NCI-H345 treated with DMSO at 0.1 percent for 48 hours (cell line): ENCODE measurements around the gene RHOV.

Source experiments
- DNase-seq: peaks from one replicate; lab custom pipeline; 2025; ENCODE audit not compliant: unreplicated experiment; lab: John Stamatoyannopoulos, UW

RHOV gene

DNA sequence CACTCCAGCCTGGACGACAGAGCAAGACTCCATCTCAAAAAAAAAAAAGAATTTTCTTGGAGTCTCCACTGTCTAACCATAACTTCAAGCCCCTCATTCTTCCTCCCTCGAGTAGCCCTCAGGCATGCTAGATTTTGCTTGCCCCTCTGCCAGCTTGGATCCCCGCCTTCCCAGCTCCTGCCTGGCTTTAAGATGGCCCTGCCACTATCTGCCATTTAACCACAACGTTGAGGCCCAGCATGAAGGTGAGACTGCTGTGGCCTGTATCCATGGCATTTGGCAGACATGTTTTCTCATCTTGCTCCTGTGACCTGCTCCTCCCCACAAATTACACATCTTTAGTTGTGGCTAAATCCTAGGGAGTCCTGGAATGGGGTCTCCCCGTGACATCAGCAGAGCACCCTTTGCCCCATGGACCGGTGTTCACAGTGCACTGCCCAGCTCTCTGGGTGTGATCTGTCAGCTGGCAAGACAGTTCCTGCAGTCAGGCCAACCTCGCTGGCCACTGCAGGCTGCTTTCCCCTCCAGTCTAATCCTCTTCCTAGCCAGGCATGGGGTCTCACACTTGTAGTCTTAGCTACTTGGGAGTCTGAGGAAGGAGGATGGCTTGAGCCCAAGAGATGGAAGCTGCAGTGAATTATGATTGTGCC, 30.6 kb upstream of the RHOV start:
- DNase-seq: no peak

DNA sequence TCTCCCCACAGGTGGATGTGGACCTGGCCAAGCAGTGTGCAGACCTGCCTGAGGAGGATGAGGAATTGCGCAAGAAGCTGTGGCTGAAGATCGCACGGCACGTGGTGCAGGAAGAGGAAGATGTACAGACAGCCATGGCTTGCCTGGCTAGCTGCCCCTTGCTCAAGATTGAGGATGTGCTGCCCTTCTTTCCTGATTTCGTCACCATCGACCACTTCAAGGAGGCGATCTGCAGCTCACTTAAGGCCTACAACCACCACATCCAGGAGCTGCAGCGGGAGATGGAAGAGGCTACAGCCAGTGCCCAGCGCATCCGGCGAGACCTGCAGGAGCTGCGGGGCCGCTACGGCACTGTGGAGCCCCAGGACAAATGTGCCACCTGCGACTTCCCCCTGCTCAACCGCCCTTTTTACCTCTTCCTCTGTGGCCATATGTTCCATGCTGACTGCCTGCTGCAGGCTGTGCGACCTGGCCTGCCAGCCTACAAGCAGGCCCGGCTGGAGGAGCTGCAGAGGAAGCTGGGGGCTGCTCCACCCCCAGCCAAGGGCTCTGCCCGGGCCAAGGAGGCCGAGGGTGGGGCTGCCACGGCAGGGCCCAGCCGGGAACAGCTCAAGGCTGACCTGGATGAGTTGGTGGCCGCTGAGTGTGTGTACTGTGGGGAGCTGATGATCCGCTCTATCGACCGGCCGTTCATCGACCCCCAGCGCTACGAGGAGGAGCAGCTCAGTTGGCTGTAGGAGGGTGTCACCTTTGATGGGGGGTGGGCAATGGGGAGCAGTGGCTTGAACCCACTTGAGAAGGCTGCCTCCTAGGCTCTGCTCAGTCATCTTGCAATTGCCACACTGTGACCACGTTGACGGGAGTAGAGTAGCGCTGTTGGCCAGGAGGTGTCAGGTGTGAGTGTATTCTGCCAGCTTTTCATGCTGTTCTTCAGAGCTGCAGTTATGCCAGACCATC, 28.8 kb upstream of the RHOV start:
- DNase-seq: no peak

DNA sequence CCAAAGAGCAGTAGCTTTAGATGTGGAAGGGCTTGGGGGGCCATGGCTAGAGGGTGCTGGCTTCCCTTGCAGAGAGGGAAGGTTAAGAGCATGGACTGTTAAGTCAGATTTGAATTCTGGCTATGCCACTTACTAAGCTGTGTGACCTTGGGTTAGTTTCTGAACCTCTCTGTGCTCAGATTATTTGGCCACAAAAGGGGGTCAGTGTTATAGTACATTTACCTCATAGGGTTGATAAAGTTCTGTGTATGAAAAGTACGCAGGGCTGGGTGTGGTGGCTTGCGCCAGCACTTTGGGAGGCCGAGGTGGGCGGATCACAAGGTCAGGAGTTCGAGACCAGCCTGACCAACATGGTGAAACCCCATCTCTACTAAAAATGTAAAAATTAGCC, 27.0 kb upstream of the RHOV start:
- no peak for DNase-seq

DNA sequence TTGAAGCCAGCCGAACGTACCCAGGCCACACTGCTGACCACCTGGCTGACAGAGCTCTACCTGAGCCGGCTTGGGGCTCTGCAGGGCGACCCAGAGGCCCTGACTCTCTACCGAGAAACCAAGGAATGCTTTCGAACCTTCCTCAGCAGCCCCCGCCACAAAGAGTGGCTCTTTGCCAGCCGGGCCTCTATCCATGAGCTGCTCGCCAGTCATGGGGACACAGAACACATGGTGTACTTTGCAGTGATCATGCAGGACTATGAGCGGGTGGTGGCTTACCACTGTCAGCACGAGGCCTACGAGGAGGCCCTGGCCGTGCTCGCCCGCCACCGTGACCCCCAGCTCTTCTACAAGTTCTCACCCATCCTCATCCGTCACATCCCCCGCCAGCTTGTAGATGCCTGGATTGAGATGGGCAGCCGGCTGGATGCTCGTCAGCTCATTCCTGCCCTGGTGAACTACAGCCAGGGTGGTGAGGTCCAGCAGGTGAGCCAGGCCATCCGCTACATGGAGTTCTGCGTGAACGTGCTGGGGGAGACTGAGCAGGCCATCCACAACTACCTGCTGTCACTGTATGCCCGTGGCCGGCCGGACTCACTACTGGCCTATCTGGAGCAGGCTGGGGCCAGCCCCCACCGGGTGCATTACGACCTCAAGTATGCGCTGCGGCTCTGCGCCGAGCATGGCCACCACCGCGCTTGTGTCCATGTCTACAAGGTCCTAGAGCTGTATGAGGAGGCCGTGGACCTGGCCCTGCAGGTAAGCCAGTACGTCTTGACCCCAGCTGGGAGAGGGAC, 26.4 kb upstream of the RHOV start:
- DNase-seq: no peak

DNA sequence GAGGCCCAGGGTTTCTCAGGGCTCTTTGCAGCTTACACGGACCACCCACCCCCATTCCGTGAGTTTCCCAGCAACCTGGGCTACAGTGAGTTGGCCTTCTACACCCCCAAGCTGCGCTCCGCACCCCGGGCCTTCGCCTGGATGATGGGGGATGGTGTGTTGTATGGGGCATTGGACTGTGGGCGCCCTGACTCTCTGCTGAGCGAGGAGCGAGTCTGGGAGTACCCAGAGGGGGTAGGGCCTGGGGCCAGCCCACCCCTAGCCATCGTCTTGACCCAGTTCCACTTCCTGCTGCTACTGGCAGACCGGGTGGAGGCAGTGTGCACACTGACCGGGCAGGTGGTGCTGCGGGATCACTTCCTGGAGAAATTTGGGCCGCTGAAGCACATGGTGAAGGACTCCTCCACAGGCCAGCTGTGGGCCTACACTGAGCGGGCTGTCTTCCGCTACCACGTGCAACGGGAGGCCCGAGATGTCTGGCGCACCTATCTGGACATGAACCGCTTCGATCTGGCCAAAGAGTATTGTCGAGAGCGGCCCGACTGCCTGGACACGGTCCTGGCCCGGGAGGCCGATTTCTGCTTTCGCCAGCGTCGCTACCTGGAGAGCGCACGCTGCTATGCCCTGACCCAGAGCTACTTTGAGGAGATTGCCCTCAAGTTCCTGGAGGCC, 25.6 kb upstream of the RHOV start:
- DNase-seq: no peak

DNA sequence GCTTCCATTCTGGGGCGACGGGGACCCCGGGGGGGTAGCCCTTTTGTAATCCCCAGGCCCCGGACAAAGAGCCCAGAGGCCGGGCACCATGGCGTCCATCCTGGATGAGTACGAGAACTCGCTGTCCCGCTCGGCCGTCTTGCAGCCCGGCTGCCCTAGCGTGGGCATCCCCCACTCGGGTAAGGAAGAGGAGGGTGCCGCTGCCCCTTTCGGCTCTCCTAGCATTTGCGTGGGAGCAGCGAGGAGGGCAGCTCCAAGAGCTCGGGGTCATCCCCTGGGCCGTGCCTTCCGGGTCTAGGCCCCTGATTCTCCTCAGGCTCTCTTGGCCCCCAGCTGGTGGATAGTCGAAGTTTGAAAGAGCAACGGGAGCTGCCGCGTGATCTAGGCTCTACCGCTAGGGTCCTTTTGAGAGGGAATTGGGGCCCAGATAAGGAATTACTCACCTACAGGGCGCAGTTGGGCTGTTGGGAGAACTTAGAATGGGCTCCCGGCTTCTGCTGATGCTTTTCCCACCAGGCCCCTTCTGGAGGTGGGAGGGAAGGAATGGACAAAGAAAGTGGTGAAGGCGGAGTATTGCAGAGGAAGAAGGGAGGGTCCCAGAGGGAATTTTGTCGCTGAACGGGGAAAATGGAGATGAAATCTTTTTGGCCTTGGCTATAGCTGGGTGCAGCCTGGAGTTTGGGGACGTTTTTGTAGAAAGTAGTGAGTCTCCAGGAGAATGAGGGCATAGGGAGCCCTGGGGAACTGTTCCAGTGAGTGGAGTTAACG, 20.8 kb upstream of the RHOV start:
- DNase-seq: no peak

DNA sequence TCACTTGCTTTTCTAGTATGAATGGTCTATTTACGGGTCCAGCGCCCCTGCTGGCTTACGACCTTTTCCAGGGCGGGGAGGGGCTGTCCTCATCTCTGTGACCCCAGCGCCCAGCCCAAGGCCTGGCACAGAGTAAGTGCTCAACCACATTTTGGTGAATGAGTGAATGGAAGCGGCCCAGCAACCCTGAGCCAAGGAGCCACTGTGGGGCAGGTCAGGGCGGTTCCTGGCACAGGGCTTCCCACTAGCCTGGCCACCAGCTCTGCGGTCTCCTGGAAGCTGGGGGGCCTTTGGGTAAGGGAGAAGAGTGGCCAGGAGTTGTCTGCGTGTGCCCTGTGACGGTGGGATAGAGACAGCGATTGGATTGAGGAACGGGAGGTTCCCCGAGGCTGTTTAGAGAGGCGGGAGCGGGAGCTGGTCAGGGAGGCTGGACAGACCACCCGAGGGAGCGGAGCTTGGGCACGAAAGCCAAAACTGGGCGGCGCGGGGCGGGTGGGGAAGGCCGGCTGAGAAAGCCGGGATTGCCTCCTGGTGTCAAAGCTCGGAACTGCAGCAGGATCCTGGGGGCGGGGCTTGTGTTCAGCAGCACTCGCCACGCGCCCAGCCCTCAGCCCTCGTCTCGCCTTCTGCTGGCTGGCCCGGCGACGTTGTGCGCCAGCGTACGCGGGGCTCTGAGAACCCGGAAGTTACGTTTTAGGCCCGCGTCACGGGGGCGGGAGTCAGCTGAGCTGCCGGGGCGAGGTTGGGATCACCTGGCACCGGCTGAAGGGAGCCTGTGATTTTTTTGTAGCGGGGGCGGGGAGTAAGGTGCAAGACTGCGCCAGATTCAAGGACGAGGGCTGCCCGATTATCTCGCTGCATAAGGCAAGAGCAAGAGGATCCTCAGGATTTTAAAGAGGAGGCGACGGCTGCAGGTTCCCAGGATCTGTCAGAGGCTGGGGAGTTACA, 20.0 kb upstream of the RHOV start, which contains the start of gene VPS18:
VPS18 (plus strand) TSS at position 718 of the 948 bp plus-strand sequence. CDS start 319 bp downstream, outside the sequence.
- DNase-seq: peak; percentile 88

DNA sequence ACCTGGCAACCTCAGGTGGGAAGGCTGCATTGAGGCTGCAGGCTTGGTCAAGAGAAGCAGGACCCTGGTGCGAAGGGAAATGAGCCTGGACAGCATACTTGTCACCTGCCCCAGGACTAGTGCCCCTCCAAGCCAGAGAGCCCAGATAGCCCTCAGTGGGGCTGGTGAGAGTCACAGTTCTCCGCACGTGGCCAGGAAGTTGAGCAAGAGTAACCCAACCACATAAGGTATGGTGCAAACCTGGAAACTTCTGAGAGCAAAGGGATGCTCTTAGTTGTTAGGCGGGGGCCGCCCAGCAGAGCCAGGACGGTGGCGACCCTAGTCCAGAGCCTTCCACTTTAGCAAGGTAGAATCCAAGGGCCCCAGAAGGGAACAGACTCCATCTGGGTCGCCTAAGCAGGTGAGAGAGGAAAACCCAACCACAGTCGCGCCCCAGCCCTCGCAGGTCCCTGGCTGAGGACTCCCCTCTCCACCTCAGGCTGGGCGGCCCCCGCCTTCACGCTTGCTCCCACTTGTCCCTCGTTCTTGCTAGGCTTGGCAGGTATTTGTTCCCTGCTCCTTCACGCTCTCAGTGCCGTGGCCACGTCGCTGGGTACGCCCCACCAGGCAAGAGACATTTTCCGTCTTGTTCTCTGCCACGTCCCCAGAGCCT, 19.1 kb upstream of the RHOV start:
- DNase-seq: no peak

DNA sequence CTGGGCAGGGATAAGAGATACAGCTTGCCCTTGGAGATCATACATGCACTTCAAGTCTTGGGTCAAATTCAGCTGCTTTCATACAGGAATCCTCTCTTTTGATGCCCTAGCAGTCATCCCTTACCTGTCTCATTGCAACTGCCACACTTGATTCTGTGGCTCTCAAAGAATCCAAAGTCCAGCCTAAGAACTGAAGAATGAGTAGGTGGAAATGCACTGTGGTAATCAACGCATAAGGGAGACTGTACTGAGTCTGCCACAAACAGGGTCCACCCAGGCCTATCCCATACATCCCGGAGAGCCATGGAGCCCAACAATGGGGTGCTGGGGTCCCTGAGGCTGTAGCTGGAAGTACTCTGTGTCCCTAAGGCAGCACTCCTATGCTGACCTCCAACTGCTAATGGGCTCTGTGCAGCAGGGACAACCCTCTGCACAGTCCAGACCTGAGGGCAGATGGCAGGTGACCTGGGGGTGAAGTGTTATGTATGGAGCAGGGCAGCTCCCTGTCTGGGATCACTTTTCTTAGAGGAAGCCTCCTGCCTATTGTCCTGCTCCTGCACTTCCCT, 18.5 kb upstream of the RHOV start:
- no peak for DNase-seq

DNA sequence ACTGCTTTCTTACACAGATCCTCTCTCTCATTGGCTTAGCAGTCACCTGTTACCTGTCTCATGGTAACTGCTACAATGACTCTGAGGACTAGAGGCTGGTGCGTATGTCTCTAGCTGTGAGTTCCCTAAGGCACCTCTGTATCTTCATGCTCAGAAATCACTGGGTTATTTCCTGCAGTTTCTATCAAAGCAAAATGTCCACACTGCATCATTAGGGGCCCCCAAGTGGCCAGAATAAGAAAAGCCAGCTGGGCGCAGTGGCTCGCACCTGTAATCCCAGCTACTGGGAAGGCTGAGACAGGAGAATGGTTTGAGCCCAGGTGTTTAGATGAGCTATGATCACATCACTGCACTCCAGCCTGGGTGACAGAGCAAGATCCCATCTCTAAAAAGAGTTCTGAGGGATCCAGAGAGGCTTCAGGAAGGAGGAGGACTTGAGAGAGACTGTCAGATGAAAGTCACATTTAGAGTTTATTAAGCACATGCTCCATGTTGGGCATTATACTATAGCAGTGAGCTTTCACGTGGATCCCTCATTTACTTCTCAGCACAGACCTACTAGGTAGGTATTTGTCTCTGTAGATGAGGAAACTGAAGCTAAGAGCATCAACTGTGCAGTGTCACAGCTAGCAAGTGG, 17.9 kb upstream of the RHOV start:
- DNase-seq: peak; percentile 10

DNA sequence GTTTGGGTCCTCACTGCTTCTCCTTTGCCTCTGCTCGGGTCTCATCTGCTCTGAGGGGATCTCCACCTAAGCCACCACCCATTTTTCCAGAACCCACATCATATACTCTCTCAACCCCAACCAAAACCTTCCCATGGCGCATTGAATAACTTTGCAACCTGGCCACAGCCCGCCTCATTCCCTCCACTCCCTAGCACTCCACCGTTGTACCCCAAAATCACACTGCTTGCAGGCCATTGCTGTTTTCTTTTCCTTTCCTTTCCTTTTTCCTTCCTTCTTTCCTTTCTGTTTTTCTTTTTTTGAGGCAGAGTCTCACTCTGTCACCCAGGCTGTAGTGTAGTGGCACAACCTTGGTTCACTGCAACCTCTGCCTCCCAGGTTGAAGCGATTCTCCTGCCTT, 17.1 kb upstream of the RHOV start:
- no peak for DNase-seq

DNA sequence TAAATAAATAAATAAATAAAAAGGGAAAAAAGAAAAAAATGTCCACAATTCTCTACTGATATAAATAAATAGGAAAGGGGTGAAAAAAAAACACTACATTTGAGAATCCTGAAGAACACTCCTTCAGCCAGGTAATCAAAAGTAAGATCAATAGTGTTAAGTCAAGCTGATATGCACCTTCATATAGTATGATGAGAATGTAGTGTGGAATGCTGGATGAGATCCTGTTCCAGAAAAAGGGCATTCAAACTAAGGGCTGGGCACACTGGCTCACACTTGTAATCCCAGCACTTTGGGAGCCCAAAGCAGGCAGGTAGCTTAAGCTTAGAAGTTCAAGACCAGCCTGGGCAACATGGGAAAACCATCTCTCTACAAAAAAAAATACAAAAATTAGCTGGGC, 15.1 kb upstream of the RHOV start:
- no peak for DNase-seq

DNA sequence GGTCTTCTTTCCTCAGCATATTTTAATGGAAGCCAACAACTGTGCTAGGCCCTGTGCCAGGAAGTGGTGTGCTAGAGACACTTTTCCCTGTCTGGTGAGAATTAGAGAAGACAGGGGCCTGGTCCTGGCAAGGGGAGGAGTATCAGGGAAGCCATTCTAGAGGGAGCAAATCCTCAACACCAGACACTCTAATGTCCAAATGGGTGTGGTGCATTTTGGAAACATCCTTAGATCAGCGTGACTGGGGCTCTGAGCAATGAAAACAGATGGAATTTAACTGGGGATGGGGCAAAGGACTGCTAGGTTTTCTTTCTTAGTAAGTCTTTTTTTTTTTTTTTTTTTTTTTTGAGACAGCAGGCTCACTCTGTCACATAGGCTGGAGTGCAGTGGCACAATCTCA, 12.6 kb upstream of the RHOV start:
- no peak for DNase-seq

DNA sequence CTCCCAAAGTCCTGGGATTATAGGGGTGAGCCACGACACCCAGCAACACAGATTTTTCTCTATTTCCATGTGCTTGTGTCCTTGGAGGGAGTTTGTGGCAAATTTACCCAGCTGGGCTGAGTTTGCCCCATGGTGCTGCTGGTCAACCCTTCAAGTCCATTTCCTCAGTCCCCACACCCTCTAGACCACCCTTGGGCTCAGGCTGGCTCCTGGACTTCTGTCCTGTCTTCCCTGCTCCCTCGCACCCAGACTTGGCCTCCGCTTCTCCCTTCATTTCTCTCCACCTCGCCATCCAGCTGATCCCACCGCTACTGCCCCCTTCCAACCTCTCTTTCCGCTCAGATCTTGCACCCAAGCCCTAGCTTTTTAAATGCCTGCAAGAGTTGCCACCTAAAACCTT, 7.3 kb upstream of the RHOV start:
- no peak for DNase-seq

DNA sequence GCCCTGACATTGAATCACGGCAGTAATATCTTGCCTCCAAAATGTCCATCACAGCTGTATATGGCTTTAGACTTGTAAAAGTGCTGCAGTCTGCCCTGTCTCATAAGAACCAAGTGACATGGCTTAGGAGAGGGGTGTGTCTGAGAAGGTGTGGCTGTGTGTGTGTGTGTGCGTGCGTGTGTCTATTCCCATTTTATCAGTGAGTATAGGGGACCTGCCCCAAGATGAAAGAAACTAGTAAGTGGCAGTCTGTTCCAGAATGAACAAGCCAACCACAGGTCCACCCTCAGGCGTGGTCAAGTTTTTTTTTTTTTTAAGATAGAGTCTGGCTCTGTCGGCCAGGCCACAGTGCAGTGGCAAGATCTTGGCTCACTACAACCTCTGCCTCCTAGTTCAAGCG, 5.6 kb upstream of the RHOV start:
- no peak for DNase-seq

DNA sequence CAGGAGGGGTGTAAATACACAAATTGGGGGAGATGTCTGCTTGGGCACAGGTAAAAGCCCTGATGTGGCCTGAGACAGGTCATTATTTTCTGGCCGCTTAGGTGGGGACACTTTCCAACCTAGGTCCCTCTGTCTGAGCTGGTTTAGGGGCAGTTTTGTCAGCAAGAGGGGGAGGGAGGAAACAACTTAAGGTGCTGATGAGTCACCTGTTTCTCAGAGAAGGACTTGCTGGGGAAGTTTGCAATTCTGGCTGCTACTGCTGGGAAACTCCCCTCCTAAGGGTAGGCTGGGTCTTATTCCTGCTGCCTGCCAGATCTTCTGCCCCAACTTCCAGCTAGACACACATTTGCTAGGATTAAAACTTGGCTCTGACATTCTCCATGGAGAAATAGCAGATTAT, 4.8 kb upstream of the RHOV start:
- no peak for DNase-seq

DNA sequence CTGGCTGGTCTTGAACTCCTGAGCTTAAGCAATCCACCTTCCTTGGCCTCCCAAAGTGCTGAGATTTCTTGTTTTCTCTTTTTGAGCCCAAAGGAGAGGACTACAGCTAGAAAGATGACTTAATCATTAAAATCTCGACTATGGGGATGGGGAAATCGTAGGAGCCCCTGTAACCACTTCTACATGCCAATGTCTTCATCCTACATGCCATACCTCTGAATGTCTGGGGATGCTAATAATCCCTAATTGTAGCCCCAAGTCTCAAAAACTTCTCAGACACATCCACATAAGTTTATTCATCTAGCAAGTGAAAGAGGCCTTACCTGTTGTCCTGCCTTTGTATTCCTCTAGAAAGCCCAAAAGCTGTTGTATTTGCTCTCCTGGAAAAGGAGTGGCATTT, 3.7 kb upstream of the RHOV start:
- no peak for DNase-seq
